ENCODE data around the gene GGT1. TPM values are rescaled to one million over a fixed set of nuclear protein-coding genes. Genes with fewer than 3 reads are reported as not detected.

Gene GGT1
- total RNA-seq, 1 experiment from 2014 or later, result 14.0 TPM

GRCh38 chr22:24576778-24577177 is 26.2 kb upstream of the GGT1 start:
- H3K27me3 ChIP-seq (ENCODE audit: insufficient read depth, low read length), result no peaks in the 10 kb centered on the region
- no peak overlapping the region for H3K4me2 ChIP-seq (ENCODE audit: low read length)
- H3K4me3 ChIP-seq (replicated peaks in 1 of 2; ENCODE audit: low read depth in 1 of 2, low read length in 2 of 2), result no peak overlapping the region
- H3K9ac ChIP-seq (ENCODE audit: low read length), result no peak overlapping the region
- TF ChIP-seq ELF1 (IDR thresholded peaks at IDR 0.05; ENCODE audit: borderline replicate concordance, low read depth), result no peak
- no peaks in the 10 kb centered on the region for H4K20me1 ChIP-seq (ENCODE audit: insufficient read depth)
- no peak overlapping the region for H3K27ac ChIP-seq (ENCODE audit: low read depth, low read length)
- intact Hi-C loops (cut with micrococcal nuclease), result no loop called here
- peaks cover 24 to 33% of the 10 kb centered on the region in 2 experiments; a peak in 3 of 4 replicates for H3K36me3 ChIP-seq (ENCODE audit: control insufficient read depth in 1 of 2, insufficient read depth in 2 of 2, low read length in 2 of 2)
- ChIA-PET RAD21 (ENCODE audit: low non-redundant PET in 1 of 2, low total read pairs in 2 of 2, uncharacterized antibody in 2 of 2, unreplicated experiment in 2 of 2) (no interaction called here), CTCF (no interaction called here), POLR2A (no interaction called here)
- no peaks in the 10 kb centered on the region for H3K9me2 ChIP-seq (ENCODE audit: insufficient read depth)
- ATAC-seq (no peak), DNase-seq (ENCODE audit: low read depth, low spot score) (no peak)
- no TSS peak for BruUV-seq (replicated peaks)
- H3K4me1 ChIP-seq (ENCODE audit: control insufficient read depth in 1 of 2, insufficient read depth in 2 of 2, low read length in 2 of 2), result no peaks in the 10 kb centered on the region
- no peak overlapping the region for H2AFZ ChIP-seq (ENCODE audit: low read depth, low read length, poor library complexity, severe bottlenecking)
- H3K79me2 ChIP-seq (ENCODE audit: insufficient read depth, low read length), result peaks cover 4% of the 10 kb centered on the region; the same call in 1 of the 2 replicates
- H3K9me3 ChIP-seq (ENCODE audit: control insufficient read depth in 1 of 2, insufficient read depth in 1 of 2, low read depth in 1 of 2, low read length in 2 of 2), result no peaks in the 10 kb centered on the region

DNA sequence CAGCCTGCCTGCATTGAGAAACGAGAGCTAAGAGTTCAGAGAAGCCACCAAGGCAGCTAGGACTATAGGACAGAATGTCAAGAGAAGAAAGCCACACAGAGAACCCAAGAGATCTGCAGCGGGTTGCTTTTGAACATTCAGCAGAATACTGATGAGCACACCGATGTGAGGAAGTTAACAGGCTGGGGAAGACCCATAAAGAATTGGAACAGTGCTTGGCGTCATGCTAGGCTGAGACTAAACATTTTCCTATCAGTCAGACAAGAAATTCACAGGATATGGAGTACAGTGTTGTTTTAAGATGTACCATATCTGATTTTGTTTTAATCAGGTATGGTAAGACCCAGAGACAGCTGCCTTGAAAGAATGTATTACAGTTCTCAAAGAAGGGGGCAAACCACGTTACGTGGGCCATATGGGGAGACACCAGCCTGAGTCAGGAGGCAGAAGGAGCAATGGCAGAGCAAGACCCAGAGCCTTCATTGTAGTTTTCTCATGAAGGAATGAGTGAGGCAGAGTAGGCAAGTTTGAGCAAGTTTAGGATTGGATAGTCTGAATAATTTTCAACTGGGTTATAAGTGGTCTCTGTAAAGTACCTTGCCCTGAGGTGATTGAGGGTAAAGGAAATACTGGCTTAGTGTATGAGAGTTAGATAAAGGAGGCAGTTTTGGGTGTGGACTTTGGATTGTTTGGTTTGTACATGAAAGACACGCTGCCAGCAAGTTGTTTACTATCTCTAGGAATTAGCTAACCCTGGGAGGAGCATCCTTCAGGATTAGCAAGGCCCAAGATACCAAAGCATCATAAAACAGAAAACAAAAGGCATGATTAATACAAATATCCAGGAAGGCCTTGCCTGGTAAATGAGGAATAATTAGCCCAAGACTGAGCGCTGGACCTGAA is 24.4 kb upstream of the GGT1 start:
- H4K20me1 ChIP-seq (ENCODE audit: insufficient read depth), result no peaks in the 10 kb centered on the region
- POLR2A ChIA-PET, result no interaction called here
- H3K4me3 ChIP-seq (replicated peaks in 1 of 2; ENCODE audit: low read depth in 1 of 2, low read length in 2 of 2), result no peak overlapping the region
- CTCF ChIA-PET, result no interaction called here
- DNase-seq (ENCODE audit: low read depth, low spot score) (no peak), ATAC-seq (no peak)
- H3K4me2 ChIP-seq (ENCODE audit: low read length), result no peak overlapping the region
- intact Hi-C loops (cut with micrococcal nuclease), result no loop called here
- no peaks in the 10 kb centered on the region for H3K4me1 ChIP-seq (ENCODE audit: control insufficient read depth in 1 of 2, insufficient read depth in 2 of 2, low read length in 2 of 2)
- no TSS peak for BruUV-seq (replicated peaks)
- H3K27me3 ChIP-seq (ENCODE audit: insufficient read depth, low read length), result no peaks in the 10 kb centered on the region
- RAD21 ChIA-PET (ENCODE audit: low non-redundant PET in 1 of 2, low total read pairs in 2 of 2, uncharacterized antibody in 2 of 2, unreplicated experiment in 2 of 2), result no interaction called here
- no peak overlapping the region for H3K27ac ChIP-seq (ENCODE audit: low read depth, low read length)
- TF ChIP-seq EGR1 (IDR thresholded peaks at IDR 0.05; ENCODE audit: low read depth) (no peak), TCF7L2 (IDR thresholded peaks at IDR 0.05; ENCODE audit: borderline replicate concordance, extremely low read depth, insufficient read depth, insufficient read length) (no peak)
- no peaks in the 10 kb centered on the region for H3K9me2 ChIP-seq (ENCODE audit: insufficient read depth)
- no peak overlapping the region for H2AFZ ChIP-seq (ENCODE audit: low read depth, low read length, poor library complexity, severe bottlenecking)
- no peak overlapping the region for H3K9ac ChIP-seq (ENCODE audit: low read length)
- no peaks in the 10 kb centered on the region for H3K9me3 ChIP-seq (ENCODE audit: control insufficient read depth in 1 of 2, insufficient read depth in 1 of 2, low read depth in 1 of 2, low read length in 2 of 2)
- no peaks in the 10 kb centered on the region; the same call in 1 of the 2 replicates for H3K79me2 ChIP-seq (ENCODE audit: insufficient read depth, low read length)
- H3K36me3 ChIP-seq (ENCODE audit: control insufficient read depth in 1 of 2, insufficient read depth in 2 of 2, low read length in 2 of 2), result peaks cover 9 to 15% of the 10 kb centered on the region in 2 experiments; a peak in 3 of 4 replicates
